Gastroesophageal sphincter (tissue), 4 donors: ENCODE results near the gene SLC16A11. TPM values are rescaled to one million over a fixed set of nuclear protein-coding genes. Genes with fewer than 3 reads are reported as not detected.

Source experiments
- ATAC-seq: fragments of 150-250 bp; one replicate; pipeline ENCODE4 v1.9.1; 2016; ENCODE audit warnings: mild to moderate bottlenecking, moderate library complexity
- H3K27ac ChIP-seq, 4 donors: fragments of 200-600 bp; sonication (generic) in 3 of 4; 1 replicate in 3 of 4; 2 replicates in 1 of 4; pipeline ENCODE4 v1.5.1; 2016 to 2019
- H3K27me3 ChIP-seq: fragments of 200-600 bp; sonication (generic); one replicate; pipeline ENCODE4 v1.5.1; 2019
- H3K36me3 ChIP-seq, 2 donors: fragments of 200-600 bp; sonication (generic); one replicate each; pipeline ENCODE4 v1.5.1; 2019; ENCODE audit warnings: control low read depth in 1 of 2
- H3K4me1 ChIP-seq, 3 donors: fragments of 200-600 bp; sonication (generic); 1 replicate in 2 of 3; 2 replicates in 1 of 3; pipeline ENCODE4 v1.5.1; 2016 to 2019; ENCODE audit warnings: control low read depth in 2 of 3
- H3K4me3 ChIP-seq, 2 donors: fragments of 200-600 bp; sonication (generic); one replicate each; pipeline ENCODE4 v1.5.1; 2019; ENCODE audit warnings: mild to moderate bottlenecking in 1 of 2, moderate library complexity in 1 of 2
- H3K9me3 ChIP-seq, 3 donors: fragments of 200-600 bp; sonication (generic); one replicate each; pipeline ENCODE4 v1.5.1; 2017 to 2019; ENCODE audit warnings: control low read depth in 2 of 3
- CTCF ChIP-seq, 4 experiments: fragments of 200-600 bp in 2 of 4; fragments of 450-650 bp in 2 of 4; sonication (generic) in 1 of 4; IDR thresholded peaks; one replicate each; pipeline ENCODE4 v1.5.1; 2017 to 2019; ENCODE audit warnings: antibody characterized with exemption in 4 of 4, mild to moderate bottlenecking in 2 of 4, moderate library complexity in 2 of 4
- EP300 ChIP-seq: sonication (generic); formaldehyde crosslinking; IDR thresholded peaks from one replicate; pipeline ENCODE4 v1.6.1; 2017; ENCODE audit warnings: antibody characterized with exemption, mild to moderate bottlenecking
- POLR2A ChIP-seq, 2 donors: fragments of 450-650 bp; IDR thresholded peaks; one replicate each; pipeline ENCODE4 v1.6.1; 2017; ENCODE audit warnings: antibody characterized with exemption in 2 of 2, mild to moderate bottlenecking in 2 of 2, moderate library complexity in 1 of 2
- POLR2AphosphoS5 ChIP-seq: sonication (generic); formaldehyde crosslinking; IDR thresholded peaks from one replicate; pipeline ENCODE4 v1.6.1; 2017; ENCODE audit warnings: antibody characterized with exemption
- WGBS, 2 donors: methylation state at CpG; one replicate each; pipeline ENCODE4 v1.1.5; 2018; ENCODE audit warnings: low coverage in 1 of 2; 5-methylcytosine and 5-hydroxymethylcytosine counted together
- total RNA-seq, 4 donors: library from RNA; depleted of rRNA; stranded (reverse); fragments of >200 nt; gene quantifications; one replicate each; pipeline ENCODE4 v1.1.0, GENCODE V29; 2016

SLC16A11 gene
- total RNA-seq, 4 donors from 2014 or later, result 0.32 to 0.54 (median 0.39) TPM; not detected in 1

GRCh38 chr17:7016418-7016817 is 27.5 kb downstream of the SLC16A11 start:
- 80 to 100% methylated on average over 1 to 2 of the region's 3 CpGs for whole genome bisulfite sequencing, 2 donors
- Histone ChIP-seq H3K4me1 (peaks cover 0 to 81% (median 30%) of the 10 kb centered on the region in 3 donors), H3K36me3 (peaks cover 0 to 12% of the 10 kb centered on the region in 2 donors), H3K4me3 (no peak overlapping the region), H3K27me3 (peaks cover 4% of the 10 kb centered on the region), H3K27ac (peak overlapping the region in 3 of 4 donors; percentile 86 to 96 (median 92)), H3K9me3 (no peaks in the 10 kb centered on the region)
- ATAC-seq, result no peak
- TF ChIP-seq CTCF (IDR thresholded peaks at IDR 0.05), result no peak
- no peak for TF ChIP-seq POLR2AphosphoS5
- TF ChIP-seq POLR2A (IDR thresholded peaks at IDR 0.05), result no peak
- TF ChIP-seq EP300, result no peak

GRCh38 chr17:7014995-7015958 is 28.6 kb downstream of the SLC16A11 start:
- Histone ChIP-seq H3K27me3 (no peaks in the 10 kb centered on the region), H3K27ac (peak overlapping the region; percentile 85 to 96 (median 89)), H3K9me3 (no peaks in the 10 kb centered on the region), H3K4me3 (peak overlapping the region; percentile 83 to 87), H3K36me3 (peaks cover 0 to 12% of the 10 kb centered on the region in 2 donors), H3K4me1 (peaks cover 0 to 82% (median 38%) of the 10 kb centered on the region in 3 donors)
- 2 to 5% methylated on average over 7 to 8 of the region's 56 CpGs for WGBS, 2 donors
- TF ChIP-seq EP300, result no peak
- peak in 1 of 2 donors; percentile 53 for TF ChIP-seq POLR2A (IDR thresholded peaks at IDR 0.05)
- TF ChIP-seq POLR2AphosphoS5, result no peak
- no peak for TF ChIP-seq CTCF (IDR thresholded peaks at IDR 0.05)
- ATAC-seq, result no peak

- H3K9me3 ChIP-seq, result no peaks in the 10 kb centered on the region
- ATAC-seq, result peak; percentile 94
- peak overlapping the region; percentile 83 to 87 for H3K4me3 ChIP-seq
- peaks cover 0 to 82% (median 42%) of the 10 kb centered on the region in 3 donors for H3K4me1 ChIP-seq
- H3K27me3 ChIP-seq, result no peaks in the 10 kb centered on the region
- 2% methylated on average over 14 of the region's 75 CpGs; no CpG with 5 or more reads in 1 of the 2 donors for WGBS, 2 donors
- TF ChIP-seq POLR2A (IDR thresholded peaks at IDR 0.05) (peak; percentile 80), EP300 (no peak), POLR2AphosphoS5 (peak; percentile 97), CTCF (IDR thresholded peaks at IDR 0.05) (peak in 3 of 4 experiments; percentile 66 to 91 (median 76))
- peak overlapping the region; percentile 85 to 96 (median 89) for H3K27ac ChIP-seq
- peaks cover 0 to 17% of the 10 kb centered on the region in 2 donors for H3K36me3 ChIP-seq
Measured at GRCh38 chr17:7014261-7014994, 29.5 kb downstream of the SLC16A11 start.

- no peak for ATAC-seq
- 0% methylated on average over 2 to 6 of the region's 6 CpGs for WGBS, 2 donors
- H3K36me3 ChIP-seq, result peaks cover 0 to 21% of the 10 kb centered on the region in 2 donors
- H3K27me3 ChIP-seq, result no peaks in the 10 kb centered on the region
- TF ChIP-seq CTCF (IDR thresholded peaks at IDR 0.05) (no peak), POLR2AphosphoS5 (no peak), EP300 (no peak), POLR2A (IDR thresholded peaks at IDR 0.05) (no peak)
- H3K4me1 ChIP-seq, result peaks cover 0 to 72% (median 30%) of the 10 kb centered on the region in 3 donors
- no peaks in the 10 kb centered on the region for H3K9me3 ChIP-seq
- peak overlapping the region; percentile 85 to 96 (median 89) for H3K27ac ChIP-seq
- peak overlapping the region; percentile 83 to 87 for H3K4me3 ChIP-seq
Measured at GRCh38 chr17:7011942-7012254, 32.0 kb downstream of the SLC16A11 start.
